Glomerular visceral epithelial cell (primary cell): ENCODE data around the gene NLRX1.
"Not testable (repeated sequence)": the region's sequence is repeated elsewhere in the genome, so short reads cannot be mapped to it uniquely, and the experiment has no call there.

Source experiments
- DNase-seq: peaks from one replicate; pipeline ENCODE4 v3.0.0-alpha.2; 2016; ENCODE audit errors: extremely low spot score

Gene NLRX1

DNA sequence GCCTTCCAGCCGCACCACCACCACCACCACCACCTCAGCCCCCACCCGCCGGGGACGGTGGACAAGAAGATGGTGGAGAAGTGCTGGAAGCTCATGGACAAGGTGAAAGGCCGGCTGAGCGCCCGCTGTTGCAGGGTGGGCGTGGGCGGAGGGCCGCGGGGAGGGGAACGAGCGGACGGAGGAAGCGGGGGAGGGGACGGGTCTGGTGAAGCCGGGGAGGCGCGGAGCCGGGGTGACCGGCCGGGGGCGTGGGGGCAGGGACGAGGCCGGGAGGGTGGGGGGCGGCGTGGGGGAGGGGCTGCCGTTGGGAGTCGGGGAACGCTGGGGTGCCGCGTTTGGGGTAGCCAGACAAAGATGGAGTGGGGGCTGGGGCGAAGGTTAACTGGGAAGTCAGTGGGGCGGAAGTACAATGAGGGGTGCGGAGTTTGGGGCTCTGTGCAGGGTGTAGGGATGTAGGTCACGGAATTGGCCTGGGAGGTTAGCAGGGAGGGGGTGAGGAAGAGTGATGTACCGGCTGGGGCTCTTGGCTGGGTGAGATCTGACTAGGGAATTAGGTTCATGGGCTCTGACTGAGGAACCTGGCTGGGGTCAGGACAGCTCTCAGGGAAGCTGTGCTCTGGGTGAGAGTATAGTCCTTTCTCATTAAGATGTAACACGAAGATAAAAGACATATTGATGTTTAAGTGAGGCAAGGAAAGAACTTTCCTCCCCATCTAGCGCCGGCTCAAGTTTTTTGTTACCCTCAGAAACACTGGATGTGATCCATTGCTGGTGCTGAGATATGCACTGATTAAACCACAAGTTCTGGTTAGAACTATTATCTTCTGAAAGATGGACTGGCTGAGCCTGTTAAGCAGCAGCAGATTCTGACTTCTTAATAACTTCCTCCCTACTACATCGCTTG, 38.2 kb downstream of the NLRX1 start:
- peak; percentile 22 for DNase-seq

GRCh38 chr11:119207415-119207960, 39.0 kb downstream of the NLRX1 start:
- DNase-seq: no peak

GRCh38 chr11:119209186-119209585, 40.7 kb downstream of the NLRX1 start:
- DNase-seq: no peak

DNA sequence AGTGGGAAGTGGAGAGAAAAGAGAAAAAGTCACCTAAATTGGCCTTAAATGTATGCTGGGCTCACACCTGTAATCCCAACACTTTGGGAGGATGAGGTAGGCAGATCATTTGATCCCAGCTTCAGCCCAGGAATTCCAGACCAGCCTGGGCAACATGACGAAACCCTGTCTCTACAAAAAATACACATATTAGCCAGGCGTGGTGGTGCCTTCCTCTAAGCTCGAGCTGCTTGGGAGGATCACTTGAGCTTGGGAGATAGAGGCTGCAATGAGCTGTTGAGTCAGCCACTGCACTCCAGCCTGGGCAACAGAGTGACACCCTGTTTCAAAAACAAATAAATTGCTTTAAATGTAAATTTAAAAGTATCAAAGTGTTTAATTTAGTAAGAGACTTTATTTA, 41.5 kb downstream of the NLRX1 start:
- no peak for DNase-seq

DNA sequence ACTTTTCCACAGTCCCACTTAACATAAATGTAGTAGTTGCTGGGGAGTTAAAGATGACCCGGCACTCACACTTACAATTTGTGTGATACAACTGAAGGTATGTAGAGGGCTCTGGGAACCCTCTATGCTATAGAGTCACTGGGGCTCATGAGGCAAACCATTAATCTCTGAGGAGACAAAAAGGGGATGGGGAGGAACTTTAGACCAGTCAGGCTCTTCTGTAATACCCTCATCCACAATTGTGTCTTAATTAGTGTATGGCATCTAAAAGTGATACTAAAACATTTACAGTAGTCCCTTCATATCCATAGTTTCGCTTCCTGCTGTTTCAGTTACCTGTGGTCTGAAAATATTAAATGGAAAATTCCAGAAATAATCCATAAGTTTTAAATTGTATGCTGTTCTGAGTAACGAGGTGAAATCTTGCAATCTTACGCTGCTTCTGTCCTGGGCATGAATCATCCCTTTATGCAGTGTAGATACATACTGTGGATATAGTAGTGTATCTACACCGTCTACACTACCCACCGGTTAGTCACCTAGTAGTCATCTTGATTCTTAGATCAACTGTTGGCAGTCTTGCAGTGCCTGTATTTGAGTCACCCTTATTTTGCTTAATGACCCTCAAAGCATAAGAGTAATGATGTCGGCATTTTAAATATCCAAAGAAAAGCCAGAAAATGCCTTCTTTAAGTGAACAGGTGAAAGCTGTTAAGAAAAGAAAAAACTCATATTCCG, 49.8 kb downstream of the NLRX1 start:
- DNase-seq: peak; percentile 85

GRCh38 chr11:119222308-119222707, 53.8 kb downstream of the NLRX1 start:
- no peak for DNase-seq

- no peak for DNase-seq
Observed at GRCh38 chr11:119222891-119223290, 54.4 kb downstream of the NLRX1 start.

- DNase-seq: no peak
Observed at GRCh38 chr11:119223856-119224255, 55.3 kb downstream of the NLRX1 start.

DNA sequence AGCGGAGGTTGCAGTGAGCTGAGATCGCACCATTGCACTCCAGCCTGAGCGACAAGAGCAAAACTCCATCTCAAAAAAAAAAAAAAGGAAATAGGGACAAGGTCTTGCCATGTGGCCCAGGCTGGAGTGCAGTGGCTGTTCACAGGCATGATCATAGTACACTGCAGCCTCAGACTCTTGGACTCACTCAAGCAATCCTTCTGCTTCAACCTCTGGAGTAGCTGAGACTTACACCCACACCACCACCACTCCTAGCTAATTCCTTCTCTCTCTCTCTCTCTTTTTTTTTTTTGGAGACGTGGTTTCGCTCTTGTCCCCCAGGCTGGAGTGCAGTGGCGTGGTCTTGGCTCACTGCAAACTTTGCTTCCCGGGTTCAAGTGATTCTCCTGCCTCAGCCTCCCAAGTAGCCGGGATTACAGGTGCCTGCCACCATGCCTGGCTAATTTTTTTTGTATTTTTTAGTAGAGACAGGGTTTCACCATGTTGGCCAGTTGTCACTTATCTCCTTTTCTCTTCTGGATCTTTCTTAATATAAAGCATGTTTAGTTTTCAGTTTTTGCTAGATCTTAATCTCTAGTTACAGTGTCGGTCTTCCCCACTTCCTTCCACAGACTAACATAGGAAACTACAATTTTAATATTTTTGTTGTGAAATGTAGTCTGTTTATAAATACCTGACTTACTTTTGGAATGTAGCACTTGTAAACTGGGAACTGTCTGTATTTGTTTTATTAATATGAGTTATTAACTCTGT, 60.2 kb downstream of the NLRX1 start:
- DNase-seq: not testable (repeated sequence)

DNA sequence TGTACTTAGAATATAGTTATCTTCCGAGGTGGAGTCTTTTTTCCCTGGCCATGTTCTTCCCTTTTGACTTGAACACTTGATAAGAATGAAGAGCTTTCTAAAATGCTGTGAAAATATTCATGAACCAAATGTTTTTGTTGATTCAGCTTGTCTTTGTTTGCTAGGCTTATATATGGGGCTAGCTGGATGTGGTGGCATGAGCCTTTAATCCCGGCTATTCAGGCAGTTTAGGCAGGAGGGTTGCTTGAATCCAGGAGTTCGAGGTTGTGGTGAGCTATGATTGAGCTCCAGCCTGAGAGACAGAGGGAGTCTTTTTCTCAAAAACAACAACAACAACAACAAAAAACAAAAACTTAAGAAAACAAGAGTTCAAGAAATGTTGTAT, 60.8 kb downstream of the NLRX1 start:
- no peak for DNase-seq

GRCh38 chr11:119229741-119230140, 61.2 kb downstream of the NLRX1 start:
- DNase-seq: no peak
